ENCODE results near the gene UBE2Z.
"Not testable (repeated sequence)": the region's sequence is repeated elsewhere in the genome, so short reads cannot be mapped to it uniquely, and the experiment has no call there.

Gene UBE2Z

DNA sequence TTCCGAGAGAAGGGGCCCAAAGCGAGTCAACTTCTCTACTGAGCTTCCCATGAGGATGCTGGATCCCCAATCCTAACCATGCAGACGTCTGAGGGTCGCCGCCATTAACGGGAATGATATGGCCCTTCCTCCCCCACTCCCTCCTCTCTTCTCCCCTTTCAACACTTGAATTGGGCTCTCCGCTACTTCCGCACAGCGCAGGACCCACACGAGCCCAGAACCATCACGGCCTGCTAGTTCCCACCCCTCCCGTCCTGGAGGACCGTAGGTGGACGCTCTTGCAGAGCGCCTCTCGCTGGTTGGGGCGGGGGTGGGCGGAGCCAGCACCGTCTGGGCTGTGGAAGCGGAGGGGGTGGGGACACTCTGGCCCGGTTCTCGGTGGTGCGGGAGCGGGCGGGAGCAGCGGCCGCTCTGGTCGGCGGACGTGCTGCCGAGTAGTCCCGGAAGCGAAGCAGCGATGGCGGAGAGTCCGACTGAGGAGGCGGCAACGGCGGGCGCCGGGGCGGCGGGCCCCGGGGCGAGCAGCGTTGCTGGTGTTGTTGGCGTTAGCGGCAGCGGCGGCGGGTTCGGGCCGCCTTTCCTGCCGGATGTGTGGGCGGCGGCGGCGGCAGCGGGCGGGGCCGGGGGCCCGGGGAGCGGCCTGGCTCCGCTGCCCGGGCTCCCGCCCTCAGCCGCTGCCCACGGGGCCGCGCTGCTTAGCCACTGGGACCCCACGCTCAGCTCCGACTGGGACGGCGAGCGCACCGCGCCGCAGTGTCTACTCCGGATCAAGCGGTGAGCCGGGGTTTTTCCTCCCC, at the start of gene UBE2Z:
Gene UBE2Z, plus strand, starts transcription at position 361 of the 797 bp plus-strand sequence. Its CDS starts 97 bp downstream, at position 458.
- peak; percentile 95 for DNase-seq

DNA sequence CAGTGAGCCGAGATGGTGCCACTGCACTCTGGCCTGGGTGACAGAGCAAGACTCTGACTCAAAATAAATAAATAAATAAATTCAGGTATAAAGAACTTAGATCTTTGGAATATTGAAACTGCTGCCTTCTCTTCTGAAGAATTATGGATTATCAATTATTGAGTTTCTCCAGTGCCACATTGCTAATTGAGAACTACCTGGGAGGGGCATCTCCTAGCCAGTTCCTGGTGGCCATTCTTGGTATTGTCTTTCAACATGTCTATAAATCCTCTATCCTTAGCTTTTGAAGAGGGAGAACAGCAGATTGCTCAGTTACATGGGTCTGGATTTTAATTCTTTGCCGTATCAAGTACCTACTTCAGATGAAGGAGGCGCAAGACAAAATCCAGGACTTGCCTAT, 48.2 kb upstream of the UBE2Z start:
- DNase-seq, result no peak

DNA sequence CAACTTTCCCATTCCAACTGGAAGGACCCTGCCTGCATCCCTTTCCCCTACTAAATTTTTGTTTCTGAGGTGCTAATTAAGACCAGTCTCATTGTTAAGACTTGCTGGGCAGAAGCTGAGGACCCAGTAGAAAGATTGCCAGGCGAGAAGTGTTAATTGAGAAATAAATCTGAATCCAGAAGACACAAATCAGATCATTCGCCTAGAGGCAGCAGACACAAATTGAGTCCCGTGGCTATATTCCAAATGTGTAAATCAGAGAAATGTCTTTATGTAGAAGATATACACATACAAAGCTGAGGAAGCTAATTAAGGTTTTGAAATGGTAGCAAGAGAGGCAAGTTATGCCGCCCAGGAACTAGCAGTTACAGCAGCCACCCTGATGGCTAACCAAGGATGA, 47.8 kb upstream of the UBE2Z start:
- DNase-seq, result no peak

DNA sequence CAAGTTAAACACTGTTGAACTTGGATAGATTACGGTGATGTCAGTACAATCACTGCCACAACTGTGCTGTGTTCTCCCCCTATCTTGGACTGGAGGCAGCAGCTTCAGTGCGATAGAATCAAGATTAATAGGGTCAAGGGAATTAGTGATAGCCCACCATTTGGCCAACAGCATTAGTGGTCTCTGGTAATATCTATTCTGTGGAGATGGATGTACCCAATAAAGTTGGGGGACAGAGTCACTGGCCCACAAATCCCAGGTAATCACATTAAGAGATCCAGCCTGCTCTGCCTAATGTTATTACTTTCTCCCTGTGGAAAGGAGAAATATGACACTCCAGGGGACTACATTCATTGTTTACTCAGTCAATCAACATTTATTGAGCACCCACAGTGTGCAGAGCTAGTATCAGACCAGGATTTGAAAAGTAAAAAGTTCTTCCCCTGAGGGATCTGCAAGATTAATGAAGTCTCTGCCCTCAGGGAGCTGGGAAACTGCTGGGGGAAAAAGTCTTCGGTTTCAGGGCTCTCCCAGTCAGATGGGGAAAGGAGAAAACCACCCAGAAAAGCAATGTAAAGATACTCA, 39.2 kb upstream of the UBE2Z start:
- DNase-seq, result no peak

DNA sequence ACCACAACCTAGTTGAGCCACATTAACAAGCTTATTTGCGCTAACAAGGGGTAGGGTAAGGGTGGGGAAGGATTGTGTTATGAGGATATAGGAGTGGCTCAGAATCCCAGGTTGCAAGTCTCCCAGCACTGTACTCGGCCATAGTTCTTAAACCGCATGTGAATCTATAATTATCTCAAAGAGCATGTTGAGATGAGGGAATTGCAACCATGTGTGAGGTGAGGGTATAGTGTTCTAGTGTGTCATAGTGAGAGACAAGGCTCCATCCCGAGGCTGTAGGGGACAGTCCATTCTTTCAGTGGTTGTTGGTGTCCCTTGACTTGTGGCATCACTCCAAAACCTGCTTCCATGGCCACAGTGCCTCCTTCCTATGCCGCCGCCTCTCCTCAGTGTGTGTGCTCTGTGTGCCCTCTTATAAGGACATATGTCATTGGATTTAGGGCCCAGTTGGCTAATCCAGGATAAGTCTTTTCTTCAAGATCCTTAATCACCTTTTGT, 38.3 kb upstream of the UBE2Z start:
- no peak for DNase-seq

DNA sequence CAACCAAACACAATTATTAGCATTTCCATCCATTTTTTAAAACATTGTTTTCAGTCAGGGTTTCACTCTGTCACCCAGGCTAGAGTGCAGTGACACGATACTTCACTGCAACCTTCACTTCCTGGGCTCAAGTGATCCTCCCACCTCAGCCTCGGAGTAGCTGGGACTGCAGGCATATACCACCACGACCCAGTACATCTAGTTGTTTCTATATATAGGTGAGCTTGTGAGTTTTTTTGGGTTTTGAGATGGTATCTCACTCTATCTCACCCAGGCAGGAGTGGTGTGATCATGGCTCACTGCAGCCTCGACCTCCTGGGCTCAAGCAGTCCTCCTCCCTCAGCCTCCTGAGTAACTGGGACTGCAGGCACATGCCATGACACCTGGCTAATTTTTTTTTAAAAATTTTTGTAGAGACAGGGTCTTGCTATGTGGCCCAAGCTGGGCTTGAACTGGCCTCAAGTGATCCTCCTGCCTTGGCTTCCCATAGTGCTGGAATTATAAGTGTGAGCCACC, 37.1 kb upstream of the UBE2Z start:
- no peak for DNase-seq

DNA sequence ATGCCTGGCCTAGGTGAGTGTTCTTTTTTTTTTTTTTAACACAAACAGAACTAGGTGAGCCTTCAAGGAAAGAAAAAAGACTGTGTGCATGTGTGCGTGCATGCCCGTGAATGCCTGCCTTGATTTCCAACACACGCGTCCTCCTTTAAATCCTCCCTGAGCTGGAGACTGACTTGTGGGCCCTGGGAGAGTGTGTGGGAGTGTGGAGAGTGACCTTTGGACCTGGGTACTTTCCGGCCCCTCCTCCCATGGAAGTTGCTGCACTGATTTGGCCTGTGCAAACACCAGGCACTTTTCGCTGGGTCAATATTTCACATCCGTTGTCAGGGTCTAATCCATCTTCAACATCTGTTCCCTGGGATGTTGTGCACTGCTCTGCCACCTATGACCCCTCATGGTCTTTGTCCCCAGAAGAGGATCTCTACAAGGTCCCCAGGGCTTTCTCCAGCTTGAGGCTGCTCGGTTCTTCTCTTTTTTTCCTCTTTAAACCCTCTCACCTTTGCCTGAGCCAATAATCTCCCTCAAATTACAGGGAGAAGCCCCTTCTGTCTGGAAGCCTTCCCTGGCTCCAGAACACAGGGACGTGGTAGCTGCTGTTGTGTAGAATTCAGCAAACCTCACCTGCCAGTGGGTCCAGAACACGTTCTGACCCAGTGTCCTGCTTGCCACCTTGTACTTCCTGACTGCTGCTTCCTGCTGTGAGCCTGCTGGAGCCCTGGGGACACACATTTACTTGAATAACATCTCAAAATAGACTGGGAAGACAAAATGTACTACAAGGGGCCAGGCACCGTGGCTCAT, 36.5 kb upstream of the UBE2Z start:
- DNase-seq, result no peak

DNA sequence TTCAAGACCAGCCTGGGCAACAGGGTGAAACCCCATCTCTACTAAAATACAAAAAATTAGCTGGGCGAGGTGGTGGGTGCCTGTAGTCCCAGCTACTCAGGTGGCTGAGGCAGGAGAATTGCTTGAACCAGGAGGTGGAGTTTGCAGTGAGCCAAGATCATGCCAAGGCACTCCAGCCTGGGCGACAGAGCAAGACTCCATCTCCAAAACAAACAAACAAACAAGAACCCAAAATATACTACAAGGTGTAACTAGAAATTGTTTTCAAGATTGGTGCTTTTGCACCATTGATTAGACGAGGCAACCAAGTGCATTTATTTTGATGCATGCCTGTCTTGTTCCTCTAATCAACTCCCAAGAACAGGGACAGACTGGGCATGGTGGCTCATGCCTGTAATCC, 35.8 kb upstream of the UBE2Z start:
- not testable (repeated sequence) for DNase-seq

DNA sequence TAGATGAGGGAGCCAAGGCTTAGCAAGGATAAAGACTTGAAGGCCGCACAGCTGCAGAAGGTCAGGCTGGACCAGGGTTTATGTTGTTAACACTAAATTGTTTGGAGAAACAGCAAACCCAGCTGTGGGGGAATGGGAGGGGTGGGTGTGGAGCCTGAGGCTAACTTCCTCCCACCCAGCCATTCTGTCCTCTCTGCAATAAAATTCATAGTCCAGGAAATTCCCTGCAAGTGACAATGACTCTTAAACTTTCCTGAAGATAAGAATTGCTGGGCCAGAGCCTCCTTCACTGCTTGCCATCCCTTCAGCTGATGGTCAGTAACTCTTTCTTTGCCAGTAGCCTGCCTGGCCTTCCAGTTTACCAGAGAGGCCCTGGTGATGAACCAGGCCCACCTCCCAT, 35.0 kb upstream of the UBE2Z start:
- no peak for DNase-seq

DNA sequence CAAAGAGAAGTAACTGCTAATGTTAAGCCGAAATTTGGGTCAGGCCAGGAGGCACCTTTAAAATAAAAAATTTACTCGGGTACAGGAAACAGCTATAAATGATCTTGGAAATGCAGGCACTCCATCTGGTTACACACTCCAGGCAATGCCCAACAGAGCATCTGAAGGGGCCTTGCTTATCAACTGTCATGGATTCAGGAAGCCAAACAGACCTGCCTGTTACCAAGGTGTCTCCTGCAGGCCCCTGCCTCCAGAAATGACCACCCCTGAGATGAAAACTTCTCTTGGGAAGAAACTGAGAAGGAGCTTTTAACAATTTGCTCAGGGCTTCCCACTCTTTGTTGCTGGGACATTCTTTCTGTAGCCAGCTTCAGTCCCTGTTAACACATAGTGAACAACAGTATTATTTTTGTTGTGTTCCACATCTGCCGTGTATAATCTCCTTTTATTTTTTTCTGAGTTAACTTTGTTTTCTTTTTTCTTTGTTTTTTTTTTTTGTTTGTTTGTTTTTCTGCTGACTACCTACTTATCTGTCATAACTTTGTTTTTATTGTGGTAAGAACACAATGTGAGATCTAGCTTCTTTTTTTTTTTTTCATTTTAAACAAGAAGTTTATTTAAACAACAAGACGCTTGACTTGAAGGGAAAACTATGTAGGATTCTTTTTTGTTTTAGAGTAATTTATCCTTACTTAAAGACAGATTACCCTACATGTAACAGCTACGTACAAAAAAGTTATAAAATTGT, 34.3 kb upstream of the UBE2Z start:
- no peak for DNase-seq

DNA sequence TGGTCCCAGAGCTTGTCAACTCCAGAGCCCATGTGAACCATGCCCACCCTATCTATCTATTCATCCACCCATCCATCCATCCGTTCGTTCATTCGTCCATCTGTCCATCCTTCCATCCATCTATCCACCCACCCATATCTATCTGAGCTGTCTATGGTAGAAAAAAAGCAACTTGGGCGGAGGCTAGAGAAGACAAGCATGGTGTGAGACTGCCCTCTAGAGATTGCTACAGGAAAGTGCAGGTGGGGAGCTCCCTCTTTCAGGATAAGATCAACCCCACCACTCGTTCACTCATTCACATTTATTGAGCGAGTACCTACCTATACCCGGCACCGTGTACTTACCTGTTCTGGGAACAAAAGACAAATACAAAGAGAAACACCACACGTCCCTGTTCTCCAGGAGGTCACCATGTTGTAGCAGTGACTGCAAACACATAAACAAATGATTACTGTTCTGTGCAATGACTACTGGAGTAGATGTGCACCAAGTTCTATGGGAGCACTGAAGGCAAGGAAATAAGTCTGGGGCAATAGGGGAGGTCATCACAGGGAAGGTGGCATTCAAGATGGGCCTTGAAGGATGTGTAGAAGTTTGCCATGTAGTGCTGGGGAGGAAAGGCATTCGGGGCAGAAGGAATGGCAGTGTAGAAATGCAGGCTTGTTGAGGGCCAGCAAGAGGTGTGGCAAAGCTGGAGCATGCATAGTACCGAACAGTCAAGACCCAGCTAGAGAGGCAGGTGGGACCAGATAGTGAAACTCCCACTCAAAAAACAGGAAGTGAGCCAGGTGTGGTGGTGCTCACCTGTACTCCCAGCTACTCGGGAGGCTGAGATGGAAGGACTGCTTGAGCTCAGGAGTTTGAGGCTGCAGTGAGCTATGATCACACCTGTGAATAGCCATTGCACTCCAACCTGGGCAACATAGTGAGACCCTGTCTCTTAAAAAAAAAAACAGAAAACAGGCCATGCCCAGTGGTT, 29.0 kb upstream of the UBE2Z start:
- DNase-seq, result peak; percentile 75

DNA sequence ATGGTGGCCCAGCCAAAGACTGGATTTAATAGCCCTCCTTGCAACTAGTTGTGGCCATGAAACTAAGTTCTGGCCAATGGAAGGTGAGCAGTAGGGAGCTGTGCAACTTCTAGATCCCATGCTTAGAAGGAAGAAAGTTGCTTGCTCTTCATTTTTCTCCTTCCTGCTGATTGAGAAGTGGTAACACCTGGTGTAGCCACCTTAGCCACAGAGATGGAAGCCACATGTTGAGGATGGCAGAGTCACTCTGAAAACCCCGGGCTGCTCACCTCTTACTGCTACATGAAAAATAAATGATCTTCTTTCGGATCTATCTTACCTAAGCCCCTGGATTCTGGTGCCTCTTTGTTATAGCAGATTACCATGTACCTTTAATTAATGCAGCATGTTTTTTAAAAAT, 25.9 kb upstream of the UBE2Z start:
- DNase-seq, result no peak

DNA sequence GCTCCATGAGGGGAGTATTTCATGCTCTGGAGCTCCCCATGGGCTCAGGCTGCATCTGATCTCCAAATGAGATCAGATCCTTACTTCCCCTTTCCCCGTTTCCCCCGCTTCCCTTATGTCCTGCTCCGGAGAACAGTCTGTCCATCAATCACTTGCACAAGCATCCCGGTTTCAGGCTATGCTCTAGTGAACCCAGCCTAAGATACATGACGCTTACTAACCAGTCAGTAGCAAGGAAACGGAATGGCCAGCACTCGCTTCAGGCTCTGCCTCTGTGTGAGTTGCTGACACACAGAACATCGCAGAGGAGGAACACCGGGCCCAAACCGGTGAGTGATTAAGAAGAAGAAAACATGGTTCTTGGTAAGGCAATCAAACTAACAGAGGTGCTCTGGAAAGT, 25.0 kb upstream of the UBE2Z start:
- no peak for DNase-seq

DNA sequence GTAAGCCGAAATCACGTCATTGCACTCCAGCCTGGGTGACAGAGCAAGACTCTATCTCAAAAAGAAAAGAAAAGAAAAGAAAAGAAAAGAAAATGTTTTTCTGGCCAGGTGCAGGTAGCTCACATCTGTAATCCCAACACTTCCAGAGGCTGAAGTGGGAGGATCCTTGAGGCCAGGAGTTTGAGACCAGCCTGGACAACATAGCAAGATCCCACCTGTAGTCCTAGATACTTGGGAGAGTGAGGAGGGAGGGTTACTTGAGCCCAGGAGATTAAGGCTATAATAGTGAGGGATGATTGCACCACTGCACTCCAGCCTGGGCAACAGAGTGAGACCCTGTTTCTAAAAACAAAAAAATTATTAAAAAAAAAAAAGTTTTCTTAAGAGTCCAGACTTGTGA, 18.1 kb upstream of the UBE2Z start:
- no peak for DNase-seq

DNA sequence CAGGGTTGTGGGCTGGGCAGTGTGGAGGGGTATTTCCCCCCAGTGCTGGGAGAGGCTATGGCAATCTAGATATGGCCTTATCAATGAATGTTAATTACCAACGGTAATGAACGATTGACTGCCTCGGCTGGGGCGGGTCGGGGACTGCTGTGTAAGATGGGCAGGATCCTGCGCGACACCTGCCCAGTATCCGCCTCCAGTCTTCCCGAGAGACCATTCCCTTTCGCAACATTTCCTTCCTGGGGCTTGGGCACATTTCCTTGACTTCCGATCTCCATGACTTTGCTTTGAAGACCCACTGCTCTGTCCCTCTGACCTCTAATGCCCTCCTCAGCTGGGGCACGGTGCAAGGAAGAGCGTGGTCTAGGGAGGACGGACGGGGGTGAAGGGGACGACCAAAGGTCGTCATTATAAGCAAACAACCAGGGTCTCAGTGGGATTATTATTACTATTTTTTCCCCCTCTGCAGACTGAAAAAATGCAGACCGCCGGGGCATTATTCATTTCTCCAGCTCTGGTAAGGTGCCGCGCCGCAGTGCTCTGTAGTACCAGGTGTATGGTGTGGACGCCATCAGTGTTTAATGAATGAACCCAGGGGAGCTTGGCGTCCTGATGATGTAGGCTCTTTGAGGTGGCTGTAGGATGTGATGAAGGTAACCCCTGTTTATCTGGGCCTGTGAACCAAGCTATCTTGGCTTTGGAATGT, 15.1 kb upstream of the UBE2Z start:
- DNase-seq, result no peak

DNA sequence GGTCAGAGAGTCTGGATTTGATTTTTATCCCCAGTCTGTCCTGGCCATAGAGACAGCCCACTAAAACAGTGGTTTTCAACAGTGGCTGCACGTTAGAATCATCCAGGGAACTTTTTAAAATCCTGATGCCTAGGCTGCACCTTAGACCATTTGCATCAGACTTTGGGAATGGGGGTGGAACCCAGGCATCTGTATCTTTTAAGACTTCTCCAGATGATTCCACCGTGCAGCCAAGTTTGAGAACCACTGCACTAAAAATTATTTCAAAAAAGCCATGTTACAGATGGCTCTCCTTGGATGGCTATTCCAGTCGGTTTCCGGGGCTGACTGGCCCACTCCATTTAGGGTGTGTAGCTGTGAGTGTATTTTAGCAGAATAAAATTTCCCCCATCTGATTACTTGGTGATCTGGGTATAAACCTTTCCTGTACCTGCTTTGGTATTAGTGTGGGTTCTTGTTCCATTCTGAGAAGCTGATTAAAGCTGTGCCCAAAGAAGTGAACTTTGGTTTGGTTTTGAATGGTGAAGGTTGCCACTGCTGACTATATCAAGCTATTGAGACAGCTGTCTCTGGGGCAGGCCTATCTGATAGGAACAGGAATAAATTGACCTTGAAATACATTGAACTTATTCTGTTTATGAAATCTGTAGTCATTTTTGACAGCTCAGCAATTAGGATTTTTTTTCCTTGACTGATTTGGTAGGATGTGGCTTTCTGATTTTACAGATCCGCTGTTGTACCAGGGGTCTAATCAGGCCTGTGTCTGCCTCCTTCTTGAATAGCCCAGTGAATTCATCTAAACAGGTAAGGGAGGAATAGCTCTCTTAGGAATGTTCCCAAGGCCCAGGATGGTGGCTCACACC, 14.3 kb upstream of the UBE2Z start:
- DNase-seq, result no peak

DNA sequence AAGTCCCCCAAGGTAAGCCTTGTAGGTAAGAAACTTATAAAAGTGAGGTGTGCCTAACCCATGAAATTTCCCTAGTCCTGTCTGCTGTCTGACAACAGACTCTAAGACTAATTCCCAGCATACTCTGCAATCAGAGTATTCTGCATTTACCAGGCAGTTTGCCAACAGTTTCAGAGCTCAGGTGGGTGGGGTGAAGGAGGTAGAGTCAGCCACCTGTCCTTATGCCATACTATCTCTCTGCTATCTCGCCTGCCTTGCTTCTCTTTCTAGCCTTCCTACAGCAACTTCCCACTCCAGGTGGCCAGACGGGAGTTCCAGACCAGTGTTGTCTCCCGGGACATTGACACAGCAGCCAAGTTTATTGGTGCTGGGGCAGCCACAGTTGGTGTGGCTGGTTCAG, 13.3 kb upstream of the UBE2Z start:
- no peak for DNase-seq

DNA sequence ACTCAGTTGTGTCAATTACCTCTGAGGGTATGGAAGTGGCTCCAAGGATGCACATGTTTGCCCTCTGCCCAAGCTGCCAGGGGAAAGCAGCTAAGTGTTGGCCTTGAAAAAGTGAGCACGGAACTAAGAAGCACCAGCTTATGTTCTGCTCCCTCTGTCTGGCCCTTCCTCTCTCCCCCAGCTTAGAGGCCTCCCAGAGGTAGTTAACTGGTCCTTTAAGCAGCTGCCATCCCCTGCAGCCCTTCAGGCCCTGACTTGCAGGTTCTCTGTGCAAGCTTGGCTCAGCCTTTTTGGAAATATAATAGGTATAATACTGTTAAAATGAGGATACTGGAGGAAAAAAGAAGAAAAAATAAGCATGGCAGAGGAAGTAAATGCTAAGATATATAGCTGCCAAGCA, 7.0 kb upstream of the UBE2Z start:
- DNase-seq, result no peak

DNA sequence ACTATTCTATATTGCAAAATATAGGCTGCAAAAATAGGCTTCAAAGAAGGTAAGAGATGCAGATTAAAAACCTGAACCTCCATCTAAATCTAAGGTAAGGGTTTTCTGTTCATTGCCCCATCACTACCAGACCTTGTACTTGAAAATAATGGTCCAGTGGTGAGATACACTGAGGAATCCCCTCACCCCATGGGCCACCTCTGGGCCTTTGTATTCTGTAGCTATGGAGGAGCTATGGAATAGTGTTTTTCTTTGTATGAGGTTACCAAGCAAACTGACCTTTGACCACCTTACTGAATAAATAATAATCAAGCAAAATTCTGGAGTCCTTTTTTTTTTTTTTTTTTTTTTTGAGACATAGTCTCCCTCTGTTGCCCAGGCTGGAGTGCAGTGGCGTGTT, 4.8 kb upstream of the UBE2Z start:
- DNase-seq, result no peak

DNA sequence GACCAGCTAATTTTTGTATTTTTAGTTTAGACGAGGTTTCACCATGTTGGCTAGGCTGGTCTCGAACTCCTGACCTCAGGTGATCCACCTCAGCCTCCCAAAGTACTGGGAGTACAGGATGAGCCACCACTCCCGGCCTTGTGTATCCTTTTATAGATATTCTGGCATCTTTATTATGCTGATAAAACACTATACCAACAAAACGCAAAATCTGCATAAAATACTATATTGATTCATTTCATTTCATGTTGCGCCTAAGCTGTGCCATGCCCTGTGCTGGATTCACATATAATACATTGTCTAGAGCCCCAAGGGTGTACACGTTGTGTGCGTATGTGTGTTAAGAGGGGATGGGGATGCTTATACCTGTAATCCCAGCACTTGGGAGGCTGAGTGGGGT, 3.8 kb upstream of the UBE2Z start:
- DNase-seq, result no peak

Measured in NCI-H345 (cell line).